Astrocyte (in vitro differentiated cells and primary cell): Measurements from ENCODE around the gene SMARCD3. TPM values are rescaled to one million over a fixed set of nuclear protein-coding genes. Genes with fewer than 3 reads are reported as not detected.

ENCODE experiments used
- DNase-seq: peaks from one replicate; pipeline ENCODE4 v3.0.0-alpha.2; 2010; ENCODE audit warnings: low read depth
- FAIRE-seq: peaks from 2 replicates; lab custom pipeline; 2011; peaks lifted over from hg19 to GRCh38; lab: Jason Lieb, UNC
- H2AFZ ChIP-seq: 2 replicates; pipeline ENCODE4 v1.6.0; 2012; ENCODE audit warnings: low read depth, low read length, inconsistent platforms
- H3K27ac ChIP-seq: 2 replicates; pipeline ENCODE4 v1.5.1; 2011; ENCODE audit warnings: low read depth, low read length, inconsistent platforms
- H3K27me3 ChIP-seq: 2 replicates; pipeline ENCODE4 v1.6.0; 2011; ENCODE audit warnings: low read length, inconsistent platforms; ENCODE audit not compliant: insufficient read depth
- H3K36me3 ChIP-seq: 2 replicates; pipeline ENCODE4 v1.5.1; 2011; ENCODE audit warnings: low read length, inconsistent platforms; ENCODE audit not compliant: insufficient read depth
- H3K4me1 ChIP-seq: 2 replicates; pipeline ENCODE4 v1.5.1; 2011; ENCODE audit warnings: low read length, inconsistent platforms; ENCODE audit not compliant: insufficient read depth
- H3K4me2 ChIP-seq: 2 replicates; pipeline ENCODE4 v1.6.0; 2012; ENCODE audit warnings: low read length, inconsistent platforms
- H3K4me3 ChIP-seq: 2 replicates; pipeline ENCODE4 v1.5.1; 2011; ENCODE audit warnings: low read depth, mild to moderate bottlenecking, low read length, inconsistent platforms; ENCODE audit not compliant: insufficient read depth
- H3K79me2 ChIP-seq: 2 replicates; pipeline ENCODE4 v1.6.0; 2012; ENCODE audit warnings: mild to moderate bottlenecking, low read length, inconsistent platforms; ENCODE audit not compliant: insufficient read depth
- H3K9ac ChIP-seq: 2 replicates; pipeline ENCODE4 v1.6.0; 2012; ENCODE audit warnings: mild to moderate bottlenecking, low read length, inconsistent platforms
- H3K9me3 ChIP-seq: 2 replicates; pipeline ENCODE4 v1.5.1; 2012; ENCODE audit warnings: low read depth, mild to moderate bottlenecking, low read length, inconsistent platforms; ENCODE audit not compliant: insufficient read depth
- H4K20me1 ChIP-seq: 2 replicates; pipeline ENCODE4 v1.6.0; 2012; ENCODE audit warnings: low read length, inconsistent platforms; ENCODE audit not compliant: insufficient read depth
- H3K27ac Mint-ChIP-seq: one replicate; pipeline ENCODE4 v1.8.0; 2021; ENCODE audit warnings: mild to moderate bottlenecking, mixed read lengths; ENCODE audit not compliant: unreplicated experiment
- H3K27me3 Mint-ChIP-seq: one replicate; pipeline ENCODE4 v1.8.0; 2021; ENCODE audit warnings: low read depth, mixed read lengths; ENCODE audit not compliant: unreplicated experiment
- H3K36me3 Mint-ChIP-seq: one replicate; pipeline ENCODE4 v1.8.0; 2021; ENCODE audit warnings: low read depth, mixed read lengths; ENCODE audit not compliant: unreplicated experiment
- H3K4me1 Mint-ChIP-seq: one replicate; pipeline ENCODE4 v1.8.0; 2021; ENCODE audit warnings: low read depth, mixed read lengths; ENCODE audit not compliant: unreplicated experiment
- H3K4me3 Mint-ChIP-seq: one replicate; pipeline ENCODE4 v1.8.0; 2021; ENCODE audit warnings: mild to moderate bottlenecking, moderate library complexity, mixed read lengths; ENCODE audit not compliant: unreplicated experiment
- H3K9me3 Mint-ChIP-seq: one replicate; pipeline ENCODE4 v1.8.0; 2021; ENCODE audit warnings: mild to moderate bottlenecking, mixed read lengths; ENCODE audit not compliant: unreplicated experiment
- CTCF ChIP-seq: IDR thresholded peaks from 2 replicates; pipeline ENCODE4 v1.5.1; 2011; ENCODE audit warnings: low read depth, mild to moderate bottlenecking, inconsistent platforms, low read length, moderate library complexity; ENCODE audit not compliant: insufficient read depth
- EZH2 ChIP-seq: IDR thresholded peaks from 2 replicates; pipeline ENCODE4 v1.6.1; 2012; ENCODE audit warnings: mild to moderate bottlenecking, low read length, inconsistent platforms; ENCODE audit not compliant: insufficient read depth
- total RNA-seq: library from RNA; stranded (reverse); gene quantifications from 2 replicates; pipeline ENCODE4 v1.2.1, GENCODE V29; 2021

Gene SMARCD3
- total RNA-seq, 1 donor from 2014 or later, result 47.7 TPM

- H3K79me2 ChIP-seq, result no peaks in the 10 kb centered on the region
- no peaks in the 10 kb centered on the region for H3K9me3 ChIP-seq
- Mint-ChIP-seq H3K9me3 (no peaks in the 10 kb centered on the region), H3K27me3 (peaks cover 42% of the 10 kb centered on the region), H3K27ac (no peak overlapping the region), H3K36me3 (peaks cover 9% of the 10 kb centered on the region), H3K4me1 (peaks cover 19% of the 10 kb centered on the region), H3K4me3 (no peak overlapping the region)
- FAIRE-seq, result no peak
- H3K36me3 ChIP-seq, result no peaks in the 10 kb centered on the region
- no peak overlapping the region for H3K4me2 ChIP-seq
- TF ChIP-seq CTCF, result no peak
- TF ChIP-seq EZH2, result no peak
- H3K27me3 ChIP-seq, result no peaks in the 10 kb centered on the region
- H2AFZ ChIP-seq, result no peak overlapping the region
- H3K9ac ChIP-seq, result no peak overlapping the region
- H3K27ac ChIP-seq, result no peak overlapping the region
- H3K4me1 ChIP-seq, result peaks cover 25% of the 10 kb centered on the region
- no peaks in the 10 kb centered on the region for H4K20me1 ChIP-seq
- DNase-seq, result no peak
- no peak overlapping the region for H3K4me3 ChIP-seq
Measured at GRCh38 chr7:151254316-151254715, 5.8 kb upstream of the SMARCD3 start.

- peaks cover 20% of the 10 kb centered on the region for H3K4me1 Mint-ChIP-seq
- H3K4me2 ChIP-seq, result peak overlapping the region; percentile 99
- H3K9ac ChIP-seq, result peak overlapping the region; percentile 86
- TF ChIP-seq EZH2, result no peak
- no peak for TF ChIP-seq CTCF
- H3K27ac ChIP-seq, result no peak overlapping the region
- no peaks in the 10 kb centered on the region for H3K9me3 ChIP-seq
- no peak for DNase-seq
- peak overlapping the region; percentile 92 for H3K27ac Mint-ChIP-seq
- peaks cover 7% of the 10 kb centered on the region for H3K36me3 Mint-ChIP-seq
- no peak for FAIRE-seq
- H3K9me3 Mint-ChIP-seq, result no peaks in the 10 kb centered on the region
- H2AFZ ChIP-seq, result no peak overlapping the region
- peaks cover 2% of the 10 kb centered on the region for H3K79me2 ChIP-seq
- H3K27me3 ChIP-seq, result no peaks in the 10 kb centered on the region
- H3K27me3 Mint-ChIP-seq, result peaks cover 34% of the 10 kb centered on the region
- H3K36me3 ChIP-seq, result no peaks in the 10 kb centered on the region
- H3K4me1 ChIP-seq, result peaks cover 30% of the 10 kb centered on the region
- no peak overlapping the region for H3K4me3 ChIP-seq
- H3K4me3 Mint-ChIP-seq, result peak overlapping the region; percentile 88
- H4K20me1 ChIP-seq, result no peaks in the 10 kb centered on the region
Measured at GRCh38 chr7:151252961-151253711, 4.6 kb upstream of the SMARCD3 start.

GRCh38 chr7:151252561-151252835 is 4.0 kb upstream of the SMARCD3 start:
- H3K4me3 ChIP-seq, result peak overlapping the region; percentile 66
- Mint-ChIP-seq H3K4me3 (peak overlapping the region; percentile 88), H3K27ac (peak overlapping the region; percentile 92), H3K27me3 (peaks cover 28% of the 10 kb centered on the region), H3K9me3 (no peaks in the 10 kb centered on the region), H3K36me3 (peaks cover 5% of the 10 kb centered on the region), H3K4me1 (peaks cover 20% of the 10 kb centered on the region)
- H3K27me3 ChIP-seq, result no peaks in the 10 kb centered on the region
- H3K79me2 ChIP-seq, result peaks cover 9% of the 10 kb centered on the region
- TF ChIP-seq CTCF (no peak), EZH2 (no peak)
- peak overlapping the region; percentile 86 for H2AFZ ChIP-seq
- peaks cover 34% of the 10 kb centered on the region for H3K4me1 ChIP-seq
- H3K9me3 ChIP-seq, result no peaks in the 10 kb centered on the region
- DNase-seq, result no peak
- FAIRE-seq, result no peak
- peak overlapping the region; percentile 99 for H3K4me2 ChIP-seq
- H3K9ac ChIP-seq, result peak overlapping the region; percentile 86
- H4K20me1 ChIP-seq, result peaks cover under 1% of the 10 kb centered on the region
- H3K27ac ChIP-seq, result peak overlapping the region; percentile 60
- H3K36me3 ChIP-seq, result no peaks in the 10 kb centered on the region
